Adrenal gland (tissue), 12 donors: Measurements from ENCODE around the gene DSTN. TPM values are rescaled to one million over a fixed set of nuclear protein-coding genes. Genes with fewer than 3 reads are reported as not detected.

ENCODE experiments used
- DNase-seq, 7 donors: peaks; one replicate each; pipeline ENCODE4 v3.0.0-alpha.2; 2019 to 2020
- H3K27ac ChIP-seq, 5 donors: fragments of 200-600 bp; sonication (generic) in 4 of 5; 1 replicate in 3 of 5; 2 replicates in 2 of 5; pipeline versions ENCODE4 v1.5.1 to v1.8.0; 2016 to 2020; ENCODE audit warnings: mild to moderate bottlenecking in 1 of 5
- H3K27me3 ChIP-seq: fragments of 200-600 bp; 2 replicates; pipeline ENCODE4 v1.8.0; 2021
- H3K36me3 ChIP-seq, 2 donors: fragments of 200-600 bp; replicated peaks in 1 of 2; 1 replicate in 1 of 2; 2 replicates in 1 of 2; pipeline versions ENCODE4 v1.5.1 to v1.8.0; 2018 to 2022
- H3K4me1 ChIP-seq, 2 donors: fragments of 200-600 bp; replicated peaks in 1 of 2; 1 replicate in 1 of 2; 2 replicates in 1 of 2; pipeline versions ENCODE4 v1.5.1 to v1.8.0; 2018 to 2021
- H3K4me3 ChIP-seq, 4 donors: fragments of 200-600 bp; sonication (generic) in 3 of 4; one replicate each; pipeline ENCODE4 v1.5.1; 2016 to 2018
- H3K9me3 ChIP-seq, 3 donors: fragments of 200-600 bp; sonication (generic) in 1 of 3; replicated peaks in 1 of 3; 1 replicate in 2 of 3; 2 replicates in 1 of 3; pipeline versions ENCODE4 v1.5.1 to v1.8.0; 2016 to 2021
- CTCF ChIP-seq, 6 experiments: fragments of 450-650 bp in 4 of 6; fragments of 200-600 bp in 2 of 6; sonication (generic) in 1 of 6; IDR thresholded peaks; 1 replicate in 5 of 6; 2 replicates in 1 of 6; pipeline versions ENCODE4 v1.5.1 to v1.8.0; 2016 to 2021; ENCODE audit warnings: antibody characterized with exemption in 6 of 6, mild to moderate bottlenecking in 2 of 6, moderate library complexity in 1 of 6
- POLR2A ChIP-seq, 2 donors: fragments of 450-650 bp; IDR thresholded peaks; one replicate each; pipeline ENCODE4 v1.6.1; 2017; ENCODE audit warnings: antibody characterized with exemption in 2 of 2, mild to moderate bottlenecking in 2 of 2, moderate library complexity in 1 of 2
- WGBS, 4 donors: extraction: QIAGEN DNeasy Blood & Tissue Kit in 2 of 4; methylation state at CpG; one replicate each; pipeline versions ENCODE4 v1.1.5 to v1.1.7; 2013 to 2017; 5-methylcytosine and 5-hydroxymethylcytosine counted together
- intact Hi-C, 2 donors: fragments of 100-400 bp; cut with DNase I; formaldehyde crosslinking; loops; one replicate each; pipeline versions ENCODE4 v1.14.1 to v1.15.0; 2022 to 2023
- polyA plus RNA-seq, 3 donors: library from polyadenylated mRNA; stranded (reverse); fragments of 200-250 nt in 2 of 3; fragments of 350-450 nt in 1 of 3; fragmentation: Illumina TruSeq in 1 of 3; extraction: RNeasy Lipid Tissue Mini Kit (QIAGEN cat#74804) in 1 of 3; gene quantifications; one replicate each; pipeline ENCODE4 v1.2.3, GENCODE V29; 2013 to 2014
- total RNA-seq, 9 donors: library from RNA; depleted of rRNA in 4 of 9; stranded (reverse); fragments of >200 nt in 4 of 9; fragments of 120-200 nt in 1 of 9; fragmentation: NEBNext Ultra II Directional in 1 of 9; extraction: Animal tissue kit (Norgen Biotek cat#: 25700) in 1 of 9; gene quantifications; one replicate each; pipeline versions ENCODE4 v1.1.0 to v1.2.4, GENCODE V29; 2013 to 2023
- donor health status: healthy with polysubstance abuse.
- donor health status: Bipolar disorder and iron deficiency.
- donor health status: DM: yes; HTN: yes; CAD: no.
- donor health status: DM: no; HTN: no; CAD: no.
- donor health status: DM: no; HTN: no; CAD: no.
- donor health status: DM: yes; HTN: yes; CAD: no.

Gene DSTN
- total and polyA plus RNA-seq, 12 donors: 184 to 552 (median 273) TPM

- intact Hi-C loops: no loop called here
- Histone ChIP-seq H3K27me3 (no peaks in the 10 kb centered on the region), H3K9me3 (no peaks in the 10 kb centered on the region), H3K27ac (no peak overlapping the region), H3K36me3 (no peaks in the 10 kb centered on the region), H3K4me1 (peaks cover 24 to 41% of the 10 kb centered on the region in 2 donors), H3K4me3 (no peak overlapping the region)
- TF ChIP-seq POLR2A (IDR thresholded peaks at IDR 0.05): no peak
- no peak for TF ChIP-seq CTCF (IDR thresholded peaks at IDR 0.05)
- no peak for DNase-seq
- WGBS, 4 donors: 67 to 89% (median 84%) methylated on average over 2 of the region's 2 CpGs
Measured at GRCh38 chr20:17595856-17596255, 26.0 kb downstream of the DSTN start.

GRCh38 chr20:17598013-17598550 is 28.2 kb downstream of the DSTN start:
- no peaks in the 10 kb centered on the region for H3K9me3 ChIP-seq
- intact Hi-C loops: no loop called here
- no peak overlapping the region for H3K27ac ChIP-seq
- TF ChIP-seq POLR2A (IDR thresholded peaks at IDR 0.05) (no peak), CTCF (IDR thresholded peaks at IDR 0.05) (no peak)
- peaks cover 0 to 12% of the 10 kb centered on the region in 2 donors for H3K36me3 ChIP-seq
- H3K4me3 ChIP-seq: no peak overlapping the region
- H3K27me3 ChIP-seq: no peaks in the 10 kb centered on the region
- peaks cover 19 to 29% of the 10 kb centered on the region in 2 donors for H3K4me1 ChIP-seq
- no peak for DNase-seq
- WGBS, 4 donors: 83 to 98% (median 93%) methylated on average over 1 of the region's 1 CpG

GRCh38 chr20:17601957-17602356 is 32.1 kb downstream of the DSTN start:
- Histone ChIP-seq H3K27ac (no peak overlapping the region), H3K9me3 (no peaks in the 10 kb centered on the region), H3K27me3 (no peaks in the 10 kb centered on the region), H3K4me3 (no peak overlapping the region), H3K4me1 (peaks cover 8 to 16% of the 10 kb centered on the region in 2 donors), H3K36me3 (peaks cover 0 to 12% of the 10 kb centered on the region in 2 donors)
- intact Hi-C loops: no loop called here
- no peak for TF ChIP-seq CTCF (IDR thresholded peaks at IDR 0.05)
- no peak for TF ChIP-seq POLR2A (IDR thresholded peaks at IDR 0.05)
- 80 to 84% (median 83%) methylated on average over 4 of the region's 4 CpGs for WGBS, 4 donors
- DNase-seq: no peak

GRCh38 chr20:17602493-17602892 is 32.6 kb downstream of the DSTN start:
- Histone ChIP-seq H3K27ac (no peak overlapping the region), H3K4me3 (no peak overlapping the region), H3K27me3 (no peaks in the 10 kb centered on the region), H3K4me1 (peaks cover 8 to 13% of the 10 kb centered on the region in 2 donors), H3K9me3 (no peaks in the 10 kb centered on the region), H3K36me3 (peaks cover 0 to 14% of the 10 kb centered on the region in 2 donors)
- TF ChIP-seq POLR2A (IDR thresholded peaks at IDR 0.05): no peak
- TF ChIP-seq CTCF (IDR thresholded peaks at IDR 0.05): no peak
- intact Hi-C loops: no loop called here
- WGBS, 4 donors: 78 to 89% (median 84%) methylated on average over 4 of the region's 4 CpGs
- no peak for DNase-seq
